Smooth muscle cell (in vitro differentiated cells): ENCODE measurements around the gene SART3. TPM values are rescaled to one million over a fixed set of nuclear protein-coding genes. Genes with fewer than 3 reads are reported as not detected.

Experiments used
- DNase-seq: peaks from one replicate; lab custom pipeline; 2025; ENCODE audit not compliant: unreplicated experiment; lab: John Stamatoyannopoulos, UW
- H2AFZ ChIP-seq: fragments of 200-600 bp; sonication (generic); 2 replicates; pipeline ENCODE4 v1.6.0; 2016; ENCODE audit warnings: antibody characterized with exemption, low read depth, mild to moderate bottlenecking
- H3F3A ChIP-seq: fragments of 200-600 bp; sonication (generic); 2 replicates; pipeline ENCODE4 v1.6.0; 2017; ENCODE audit warnings: antibody characterized with exemption, low read depth
- H3K27ac ChIP-seq: fragments of 200-600 bp; sonication (generic); 2 replicates; pipeline ENCODE4 v1.5.1; 2016; ENCODE audit warnings: low read depth, mild to moderate bottlenecking
- H3K27me3 ChIP-seq: fragments of 200-600 bp; sonication (generic); 2 replicates; pipeline ENCODE4 v1.6.1; 2016; ENCODE audit warnings: low read depth, mild to moderate bottlenecking
- H3K36me3 ChIP-seq: fragments of 200-600 bp; sonication (generic); 2 replicates; pipeline ENCODE4 v1.5.1; 2016; ENCODE audit warnings: low read depth
- H3K4me1 ChIP-seq: fragments of 200-600 bp; sonication (generic); 2 replicates; pipeline ENCODE4 v1.5.1; 2016; ENCODE audit warnings: low read depth
- H3K4me2 ChIP-seq: fragments of 200-600 bp; sonication (generic); 2 replicates; pipeline ENCODE4 v1.6.0; 2016; ENCODE audit warnings: mild to moderate bottlenecking
- H3K4me3 ChIP-seq: fragments of 200-600 bp; sonication (generic); 2 replicates; pipeline ENCODE4 v1.5.1; 2016; ENCODE audit warnings: mild to moderate bottlenecking
- H3K79me2 ChIP-seq: fragments of 200-600 bp; sonication (generic); 2 replicates; pipeline ENCODE4 v1.6.0; 2016; ENCODE audit warnings: low read depth, mild to moderate bottlenecking
- H3K9ac ChIP-seq: fragments of 200-600 bp; sonication (generic); 2 replicates; pipeline ENCODE4 v1.6.0; 2016; ENCODE audit warnings: low read depth
- H3K9me3 ChIP-seq: fragments of 200-600 bp; sonication (generic); replicated peaks from 2 replicates; pipeline ENCODE4 v1.5.1; 2016; ENCODE audit warnings: low read depth
- H4K20me1 ChIP-seq: fragments of 200-600 bp; sonication (generic); 2 replicates; pipeline ENCODE4 v1.6.0; 2016; ENCODE audit warnings: low read depth
- WGBS: methylation state at CpG from one replicate; pipeline ENCODE4 v1.1.7; 2016; ENCODE audit warnings: low lambda C conversion rate; 5-methylcytosine and 5-hydroxymethylcytosine counted together
- polyA plus RNA-seq: library from polyadenylated mRNA; unstranded; fragments of >200 nt; fragmentation: Nextera tagmentation; extraction: Ambion mirVana; gene quantifications from 2 replicates; pipeline ENCODE4 v1.2.1, GENCODE V29; 2016
- total RNA-seq: library from RNA; depleted of rRNA; stranded (reverse); fragments of >200 nt; gene quantifications from 2 replicates; pipeline ENCODE4 v1.2.3, GENCODE V29; 2014
- TF ChIP-seq, protein P1 (sequence below): fragments of 200-600 bp; sonication (generic); IDR thresholded peaks from 2 replicates; pipeline ENCODE4 v1.5.1; 2017; ENCODE audit warnings: borderline replicate concordance, mild to moderate bottlenecking, antibody characterized with exemption; ENCODE audit not compliant: insufficient read depth, poor library complexity, severe bottlenecking

Gene SART3
- total and polyA plus RNA-seq, 2 experiments from 2014 or later: 22.7 to 94.5 TPM

DNA sequence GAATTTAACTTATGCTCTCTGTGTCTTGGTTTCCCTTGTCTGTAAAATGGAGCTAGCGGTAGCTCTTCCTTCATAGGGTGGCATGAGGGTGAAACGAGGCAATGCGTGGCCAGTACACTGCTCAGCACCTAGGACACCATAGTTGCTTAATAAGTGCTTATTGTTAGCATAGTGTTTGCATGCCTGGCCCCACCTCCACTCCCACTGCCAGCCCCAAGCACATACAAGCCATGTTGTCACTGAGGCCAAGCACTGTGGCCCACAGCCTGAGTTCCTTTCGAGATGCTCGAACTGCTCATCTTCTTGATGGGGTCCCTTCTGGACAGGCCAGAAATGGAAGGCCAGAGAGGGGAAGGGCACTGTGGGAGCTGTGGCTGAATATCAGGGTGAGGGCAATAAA, 45.1 kb downstream of the SART3 start:
- H3F3A ChIP-seq: no peaks in the 10 kb centered on the region
- peaks cover 14% of the 10 kb centered on the region for H3K4me1 ChIP-seq
- TF ChIP-seq, protein P1, sequence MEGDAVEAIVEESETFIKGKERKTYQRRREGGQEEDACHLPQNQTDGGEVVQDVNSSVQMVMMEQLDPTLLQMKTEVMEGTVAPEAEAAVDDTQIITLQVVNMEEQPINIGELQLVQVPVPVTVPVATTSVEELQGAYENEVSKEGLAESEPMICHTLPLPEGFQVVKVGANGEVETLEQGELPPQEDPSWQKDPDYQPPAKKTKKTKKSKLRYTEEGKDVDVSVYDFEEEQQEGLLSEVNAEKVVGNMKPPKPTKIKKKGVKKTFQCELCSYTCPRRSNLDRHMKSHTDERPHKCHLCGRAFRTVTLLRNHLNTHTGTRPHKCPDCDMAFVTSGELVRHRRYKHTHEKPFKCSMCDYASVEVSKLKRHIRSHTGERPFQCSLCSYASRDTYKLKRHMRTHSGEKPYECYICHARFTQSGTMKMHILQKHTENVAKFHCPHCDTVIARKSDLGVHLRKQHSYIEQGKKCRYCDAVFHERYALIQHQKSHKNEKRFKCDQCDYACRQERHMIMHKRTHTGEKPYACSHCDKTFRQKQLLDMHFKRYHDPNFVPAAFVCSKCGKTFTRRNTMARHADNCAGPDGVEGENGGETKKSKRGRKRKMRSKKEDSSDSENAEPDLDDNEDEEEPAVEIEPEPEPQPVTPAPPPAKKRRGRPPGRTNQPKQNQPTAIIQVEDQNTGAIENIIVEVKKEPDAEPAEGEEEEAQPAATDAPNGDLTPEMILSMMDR: no peak
- peak overlapping the region; percentile 84 for H3K4me3 ChIP-seq
- H3K9ac ChIP-seq: peak overlapping the region; percentile 78
- peaks cover 4% of the 10 kb centered on the region for H3K36me3 ChIP-seq
- H3K27me3 ChIP-seq: no peaks in the 10 kb centered on the region
- H3K79me2 ChIP-seq: no peaks in the 10 kb centered on the region
- no peak for DNase-seq
- H3K27ac ChIP-seq: no peak overlapping the region
- WGBS: 83% methylated on average over 5 of the region's 5 CpGs
- no peak overlapping the region for H2AFZ ChIP-seq
- peaks cover 4% of the 10 kb centered on the region for H4K20me1 ChIP-seq
- no peaks in the 10 kb centered on the region for H3K9me3 ChIP-seq
- peak overlapping the region; percentile 99 for H3K4me2 ChIP-seq

- TF ChIP-seq, protein P1: no peak
- no peaks in the 10 kb centered on the region for H3K9me3 ChIP-seq
- peak within 1 kb of the TSS; percentile 84 for H3K4me3 ChIP-seq
- peak within 1 kb of the TSS; percentile 99 for H3K4me2 ChIP-seq
- H3F3A ChIP-seq: no peaks in the 10 kb centered on the region
- no peaks in the 10 kb centered on the region for H3K36me3 ChIP-seq
- no peak within 1 kb of the TSS for H2AFZ ChIP-seq
- H3K27ac ChIP-seq: no peak within 1 kb of the TSS
- H4K20me1 ChIP-seq: no peaks in the 10 kb centered on the region
- H3K9ac ChIP-seq: peak within 1 kb of the TSS; percentile 78
- no peaks in the 10 kb centered on the region for H3K27me3 ChIP-seq
- H3K79me2 ChIP-seq: no peaks in the 10 kb centered on the region
- H3K4me1 ChIP-seq: peaks cover 14% of the 10 kb centered on the region
- DNase-seq: peak; percentile 95
- under 1% methylated on average over 44 of the region's 67 CpGs for WGBS
Observed at GRCh38 chr12:108514973-108515814, 45.8 kb downstream of the SART3 start, which contains the start of gene FICD. Gene FICD (plus strand): TSS chr12:108515277. CDS start chr12:108516973, 1,696 bp downstream.

- no peaks in the 10 kb centered on the region for H3K79me2 ChIP-seq
Observed at GRCh38 chr12:108514468-108514972, 46.5 kb downstream of the SART3 start.

More at GRCh38 chr12:108514468-108514972, 46.5 kb downstream of the SART3 start:
- Histone ChIP-seq H3K4me1 (peaks cover 14% of the 10 kb centered on the region), H3K4me2 (peak overlapping the region; percentile 73), H3K9me3 (no peaks in the 10 kb centered on the region), H3K9ac (no peak overlapping the region), H3K4me3 (peak overlapping the region; percentile 84), H3F3A (no peaks in the 10 kb centered on the region), H2AFZ (no peak overlapping the region), H3K27ac (no peak overlapping the region), H3K27me3 (no peaks in the 10 kb centered on the region), H4K20me1 (no peaks in the 10 kb centered on the region), H3K36me3 (no peaks in the 10 kb centered on the region)
- no peak for DNase-seq
- TF ChIP-seq, protein P1: no peak
- WGBS: 41% methylated on average over 19 of the region's 19 CpGs
